GM18909 (cell line): ENCODE results near the gene ATG9B.

Experiments used
- ATAC-seq: cut with Tn5 transposase; IDR thresholded peaks from one replicate; pipeline ENCODE4 v1.9.1; 2021; ENCODE audit warnings: mild to moderate bottlenecking; ENCODE audit not compliant: unreplicated experiment, poor library complexity

Gene ATG9B

DNA sequence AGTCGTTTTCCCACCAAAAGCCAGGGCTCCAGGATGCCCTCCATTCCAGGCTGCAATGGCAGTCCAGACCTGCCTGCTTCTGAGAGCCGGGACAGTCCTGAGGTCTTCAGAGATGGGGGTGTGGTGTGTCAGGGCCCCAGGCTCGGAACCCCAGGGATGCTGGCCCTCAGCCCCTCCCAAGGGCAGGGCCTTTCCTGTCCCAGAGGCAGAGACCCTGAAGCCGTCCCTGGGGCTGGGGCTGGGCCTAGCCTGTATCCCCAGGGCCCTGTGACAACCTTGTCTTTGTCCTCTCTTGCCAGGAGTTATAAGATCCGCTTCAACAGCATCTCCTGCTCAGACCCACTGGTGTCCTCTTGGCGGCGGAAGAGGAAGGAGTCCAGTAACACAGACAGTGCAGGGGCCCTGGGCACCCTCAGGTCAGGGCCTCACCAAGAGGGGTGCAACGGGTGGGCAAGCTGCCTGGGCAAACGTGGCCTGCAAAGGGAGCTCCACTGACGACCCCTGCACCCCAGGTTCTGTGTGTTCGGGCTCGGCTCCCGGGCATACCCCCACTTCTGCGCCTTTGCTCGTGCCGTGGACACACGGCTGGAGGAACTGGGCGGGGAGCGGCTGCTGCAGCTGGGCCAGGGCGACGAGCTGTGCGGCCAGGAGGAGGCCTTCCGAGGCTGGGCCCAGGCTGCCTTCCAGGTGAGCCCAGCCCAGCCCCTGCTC lies 17.5 kb downstream of the ATG9B start:
- ATAC-seq = no peak

- no peak for ATAC-seq
Measured at GRCh38 chr7:151005566-151005965, 18.7 kb downstream of the ATG9B start.

DNA sequence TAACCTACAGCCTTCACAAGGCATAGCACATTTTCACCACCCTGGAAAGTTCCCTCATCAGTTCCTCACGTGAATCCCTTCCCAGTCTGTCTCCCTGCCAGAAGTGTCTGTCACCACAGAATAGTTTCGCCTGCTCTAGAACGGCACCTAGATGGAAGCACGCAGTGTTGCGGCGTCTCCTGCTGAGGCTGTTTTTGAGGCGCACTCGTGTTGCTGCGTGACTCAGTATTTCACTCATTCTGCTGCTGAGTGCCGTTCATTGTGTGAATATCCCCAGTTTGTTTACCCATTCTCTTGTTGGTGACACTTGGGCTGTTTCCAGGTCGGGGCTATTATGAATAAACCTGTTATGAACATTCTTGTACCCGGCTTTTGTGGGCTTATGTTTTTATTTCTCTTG lies 20.7 kb downstream of the ATG9B start:
- ATAC-seq = no peak

GRCh38 chr7:151001546-151001945 lies 22.7 kb downstream of the ATG9B start:
- no peak for ATAC-seq

GRCh38 chr7:151000897-151001495 lies 23.3 kb downstream of the ATG9B start:
- no peak for ATAC-seq

GRCh38 chr7:150999497-151000230 lies 24.6 kb downstream of the ATG9B start:
- ATAC-seq = no peak

DNA sequence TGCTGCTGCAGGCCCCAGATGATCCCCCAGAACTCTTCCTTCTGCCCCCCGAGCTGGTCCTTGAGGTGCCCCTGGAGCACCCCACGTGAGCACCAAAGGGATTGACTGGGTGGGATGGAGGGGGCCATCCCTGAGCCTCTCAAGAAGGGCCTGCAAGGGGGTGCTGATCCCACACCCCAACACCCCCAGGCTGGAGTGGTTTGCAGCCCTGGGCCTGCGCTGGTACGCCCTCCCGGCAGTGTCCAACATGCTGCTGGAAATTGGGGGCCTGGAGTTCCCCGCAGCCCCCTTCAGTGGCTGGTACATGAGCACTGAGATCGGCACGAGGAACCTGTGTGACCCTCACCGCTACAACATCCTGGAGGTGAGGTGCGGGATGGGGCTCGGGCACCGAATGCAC lies 25.3 kb downstream of the ATG9B start:
- no peak for ATAC-seq

GRCh38 chr7:150998341-150998740 lies 26.0 kb downstream of the ATG9B start:
- no peak for ATAC-seq

DNA sequence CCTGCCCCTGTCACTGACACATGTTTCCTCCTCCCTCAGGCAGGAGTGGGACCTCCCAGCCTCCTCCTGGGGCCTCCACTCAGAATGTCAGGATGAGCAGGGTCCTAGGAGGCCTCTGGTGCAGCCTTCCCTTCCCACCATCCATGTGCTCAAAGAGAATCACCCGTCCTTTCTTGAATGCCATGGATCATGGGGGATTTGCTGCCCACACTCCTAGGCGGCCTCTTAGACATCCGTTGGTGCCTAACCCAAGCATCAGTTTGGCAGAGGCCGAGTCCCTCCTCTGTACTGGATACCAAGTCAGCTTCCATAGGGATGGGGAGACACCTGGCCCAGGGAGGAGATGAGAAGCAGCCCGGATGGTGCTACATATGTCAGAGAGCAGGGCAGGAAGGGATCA lies 26.5 kb downstream of the ATG9B start:
- no peak for ATAC-seq

DNA sequence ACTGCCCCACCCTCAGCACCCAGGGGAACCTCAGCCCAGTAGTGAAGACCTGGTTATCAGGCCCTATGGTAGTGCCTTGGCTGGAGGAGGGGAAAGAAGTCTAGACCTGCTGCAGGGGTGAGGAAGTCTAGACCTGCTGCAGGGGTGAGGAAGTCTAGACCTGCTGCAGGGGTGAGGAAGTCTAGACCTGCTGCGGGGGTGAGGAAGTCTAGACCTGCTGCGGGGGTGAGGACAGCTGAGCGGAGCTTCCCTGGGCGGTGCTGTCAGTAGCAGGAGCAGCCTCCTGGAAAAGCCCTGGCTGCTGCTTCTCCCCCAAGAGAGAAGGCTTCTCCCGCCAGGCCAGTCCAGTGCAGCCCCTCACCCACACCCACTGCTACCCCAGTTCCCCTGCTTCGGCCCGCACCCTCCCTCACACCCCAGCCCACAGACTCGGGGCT lies 27.2 kb downstream of the ATG9B start:
- no peak for ATAC-seq

DNA sequence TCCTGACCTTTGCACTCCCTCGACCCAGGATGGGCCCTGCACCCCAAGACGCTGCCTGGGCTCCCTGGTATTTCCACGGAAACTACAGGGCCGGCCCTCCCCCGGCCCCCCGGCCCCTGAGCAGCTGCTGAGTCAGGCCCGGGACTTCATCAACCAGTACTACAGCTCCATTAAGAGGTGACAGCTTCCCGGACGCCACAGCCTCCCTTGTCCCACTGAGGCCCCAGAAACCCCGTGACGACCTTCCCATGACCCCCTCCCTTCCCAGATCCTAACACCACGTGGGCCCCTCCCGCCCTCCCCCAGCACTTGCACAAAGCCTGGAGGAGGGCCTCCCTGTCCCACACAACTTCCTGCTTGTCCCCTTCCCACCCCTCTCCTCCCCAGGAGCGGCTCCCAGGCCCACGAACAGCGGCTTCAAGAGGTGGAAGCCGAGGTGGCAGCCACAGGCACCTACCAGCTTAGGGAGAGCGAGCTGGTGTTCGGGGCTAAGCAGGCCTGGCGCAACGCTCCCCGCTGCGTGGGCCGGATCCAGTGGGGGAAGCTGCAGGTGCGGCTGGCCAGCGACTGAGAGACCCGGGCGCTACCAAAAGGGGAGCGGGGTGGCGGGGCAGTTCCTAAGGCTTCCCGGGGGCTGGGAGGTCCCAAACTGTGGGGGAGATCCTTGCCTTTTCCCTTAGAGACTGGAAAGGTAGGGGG lies 27.8 kb downstream of the ATG9B start:
- no peak for ATAC-seq

GRCh38 chr7:150994838-150995510 lies 29.3 kb downstream of the ATG9B start:
- ATAC-seq = no peak

- ATAC-seq = no peak
Measured at GRCh38 chr7:150994141-150994837, 30.0 kb downstream of the ATG9B start.

GRCh38 chr7:150993511-150993910 lies 30.8 kb downstream of the ATG9B start:
- no peak for ATAC-seq

- no peak for ATAC-seq
Measured at GRCh38 chr7:150992833-150993302, 31.4 kb downstream of the ATG9B start.

DNA sequence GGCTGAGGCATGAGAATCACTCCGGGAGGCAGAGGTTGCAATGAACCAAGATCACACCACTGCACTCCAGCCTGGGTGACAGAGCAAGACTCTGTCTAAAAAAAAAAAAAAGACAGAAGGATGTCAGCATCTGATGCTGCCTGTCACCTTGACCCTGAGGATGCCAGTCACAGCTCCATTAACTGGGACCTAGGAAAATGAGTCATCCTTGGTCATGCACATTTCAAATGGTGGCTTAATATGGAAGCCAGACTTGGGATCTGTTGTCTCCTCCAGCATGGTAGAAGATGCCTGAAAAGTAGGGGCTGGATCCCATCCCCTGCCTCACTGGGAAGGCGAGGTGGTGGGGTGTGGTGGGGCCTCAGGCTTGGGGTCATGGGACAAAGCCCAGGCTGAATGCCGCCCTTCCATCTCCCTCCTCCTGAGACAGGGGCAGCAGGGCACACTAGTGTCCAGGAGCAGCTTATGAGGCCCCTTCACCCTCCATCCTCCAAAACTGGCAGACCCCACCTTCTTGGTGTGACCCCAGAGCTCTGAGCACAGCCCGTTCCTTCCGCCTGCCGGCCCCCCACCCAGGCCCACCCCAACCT lies 32.1 kb downstream of the ATG9B start:
- no peak for ATAC-seq

- ATAC-seq = no peak
Measured at GRCh38 chr7:150990416-150991186, 33.7 kb downstream of the ATG9B start, which contains the start of gene NOS3. TSS of gene NOS3 (plus strand) at chr7:150991017. CDS start at chr7:150993804, 2,787 bp downstream.

DNA sequence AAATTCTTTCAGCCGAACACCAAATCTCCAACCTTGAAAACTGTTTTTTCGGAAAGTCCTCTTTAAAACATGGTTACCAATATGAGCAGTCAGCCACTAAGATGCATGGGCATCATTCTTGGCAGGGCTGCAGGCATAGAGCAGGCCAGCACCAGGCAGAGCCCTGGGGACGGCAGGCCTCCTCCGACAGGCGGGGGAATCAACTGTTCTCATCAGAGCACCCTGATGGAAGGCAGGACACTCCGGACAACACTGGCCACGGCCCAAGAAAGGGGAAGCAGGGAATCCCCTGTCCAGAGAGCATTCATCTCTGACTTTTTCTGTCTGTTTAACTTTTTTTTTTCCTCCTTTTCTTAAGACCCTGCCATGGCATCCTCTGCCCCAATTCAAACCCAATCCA lies 34.8 kb downstream of the ATG9B start:
- no peak for ATAC-seq
